ENCODE data around the gene CCL8.

CCL8 gene

GRCh38 chr17:34368946-34369500, 49.8 kb downstream of the CCL8 start:
- Histone ChIP-seq H3K36me3 (ENCODE audit: insufficient read depth, low read length) (no peaks in the 10 kb centered on the region), H2AFZ (ENCODE audit: low read depth, low read length) (no peak overlapping the region), H3K27me3 (ENCODE audit: insufficient read depth, low read length, poor library complexity) (no peaks in the 10 kb centered on the region), H3K27ac (ENCODE audit: low read length) (peak overlapping the region; percentile 99), H3K4me3 (ENCODE audit: low read depth in 1 of 2, low read length in 2 of 2) (no peak overlapping the region), H3K9me3 (ENCODE audit: insufficient read depth, low read length, severe bottlenecking) (no peaks in the 10 kb centered on the region), H3K79me2 (ENCODE audit: insufficient read depth, low read length) (no peaks in the 10 kb centered on the region), H3K4me2 (ENCODE audit: insufficient read depth, low read length) (no peak overlapping the region), H4K20me1 (ENCODE audit: insufficient read depth, low read length) (no peaks in the 10 kb centered on the region), H3K9ac (ENCODE audit: low read depth, low read length) (peak overlapping the region; percentile 60), H3K4me1 (ENCODE audit: insufficient read depth, low read length) (peaks cover 88% of the 10 kb centered on the region)
- no peak for TF ChIP-seq EZH2 (IDR thresholded peaks at IDR 0.05; ENCODE audit: borderline replicate concordance, low read depth, low read length, severe bottlenecking)
- TF ChIP-seq CTCF (IDR thresholded peaks at IDR 0.05; ENCODE audit: borderline replicate concordance, extremely low read depth, low read length, poor library complexity, severe bottlenecking), result no peak
- peak; percentile 6 for DNase-seq
- no peak for ATAC-seq (ENCODE audit: insufficient read depth, low read depth)

GRCh38 chr17:34369571-34369970, 50.3 kb downstream of the CCL8 start:
- H3K27me3 ChIP-seq (ENCODE audit: insufficient read depth, low read length, poor library complexity), result no peaks in the 10 kb centered on the region
- TF ChIP-seq CTCF (IDR thresholded peaks at IDR 0.05; ENCODE audit: borderline replicate concordance, extremely low read depth, low read length, poor library complexity, severe bottlenecking), result no peak
- TF ChIP-seq EZH2 (IDR thresholded peaks at IDR 0.05; ENCODE audit: borderline replicate concordance, low read depth, low read length, severe bottlenecking), result no peak
- no peaks in the 10 kb centered on the region for H3K79me2 ChIP-seq (ENCODE audit: insufficient read depth, low read length)
- H3K4me3 ChIP-seq (ENCODE audit: low read depth in 1 of 2, low read length in 2 of 2), result no peak overlapping the region
- peaks cover 82% of the 10 kb centered on the region for H3K4me1 ChIP-seq (ENCODE audit: insufficient read depth, low read length)
- H4K20me1 ChIP-seq (ENCODE audit: insufficient read depth, low read length), result no peaks in the 10 kb centered on the region
- no peaks in the 10 kb centered on the region for H3K9me3 ChIP-seq (ENCODE audit: insufficient read depth, low read length, severe bottlenecking)
- no peaks in the 10 kb centered on the region for H3K36me3 ChIP-seq (ENCODE audit: insufficient read depth, low read length)
- peak overlapping the region; percentile 60 for H3K9ac ChIP-seq (ENCODE audit: low read depth, low read length)
- DNase-seq, result peak; percentile 22
- no peak for ATAC-seq (ENCODE audit: insufficient read depth, low read depth)
- H3K27ac ChIP-seq (ENCODE audit: low read length), result peak overlapping the region; percentile 99
- no peak overlapping the region for H2AFZ ChIP-seq (ENCODE audit: low read depth, low read length)
- H3K4me2 ChIP-seq (ENCODE audit: insufficient read depth, low read length), result no peak overlapping the region

GRCh38 chr17:34370376-34370996, 51.3 kb downstream of the CCL8 start:
- TF ChIP-seq CTCF (IDR thresholded peaks at IDR 0.05; ENCODE audit: borderline replicate concordance, extremely low read depth, low read length, poor library complexity, severe bottlenecking) (no peak), EZH2 (IDR thresholded peaks at IDR 0.05; ENCODE audit: borderline replicate concordance, low read depth, low read length, severe bottlenecking) (no peak)
- peak overlapping the region; percentile 99 for H3K27ac ChIP-seq (ENCODE audit: low read length)
- peak; percentile 62 for DNase-seq
- peaks cover 73% of the 10 kb centered on the region for H3K4me1 ChIP-seq (ENCODE audit: insufficient read depth, low read length)
- H4K20me1 ChIP-seq (ENCODE audit: insufficient read depth, low read length), result no peaks in the 10 kb centered on the region
- no peak overlapping the region for H3K4me2 ChIP-seq (ENCODE audit: insufficient read depth, low read length)
- no peaks in the 10 kb centered on the region for H3K9me3 ChIP-seq (ENCODE audit: insufficient read depth, low read length, severe bottlenecking)
- no peak overlapping the region for H3K4me3 ChIP-seq (ENCODE audit: low read depth in 1 of 2, low read length in 2 of 2)
- H3K9ac ChIP-seq (ENCODE audit: low read depth, low read length), result peak overlapping the region; percentile 60
- no peaks in the 10 kb centered on the region for H3K27me3 ChIP-seq (ENCODE audit: insufficient read depth, low read length, poor library complexity)
- peak; percentile 57 for ATAC-seq (ENCODE audit: insufficient read depth, low read depth)
- H3K36me3 ChIP-seq (ENCODE audit: insufficient read depth, low read length), result no peaks in the 10 kb centered on the region
- H2AFZ ChIP-seq (ENCODE audit: low read depth, low read length), result no peak overlapping the region
- no peaks in the 10 kb centered on the region for H3K79me2 ChIP-seq (ENCODE audit: insufficient read depth, low read length)

Data from DND-41 (cell line).